Suprapubic skin (tissue), 4 donors: ENCODE data around the gene SERPINA1.

ENCODE experiments used
- EP300 ChIP-seq: sonication (generic); formaldehyde crosslinking; IDR thresholded peaks from one replicate; pipeline ENCODE4 v1.6.1; 2017; ENCODE audit warnings: antibody characterized with exemption
- POLR2A ChIP-seq, 2 donors: fragments of 450-650 bp; IDR thresholded peaks; one replicate each; pipeline ENCODE4 v1.6.1; 2017; ENCODE audit warnings: antibody characterized with exemption in 2 of 2, mild to moderate bottlenecking in 2 of 2, moderate library complexity in 2 of 2
- POLR2AphosphoS5 ChIP-seq, 3 donors: sonication (generic); formaldehyde crosslinking; IDR thresholded peaks; one replicate each; pipeline ENCODE4 v1.6.1; 2017; ENCODE audit warnings: antibody characterized with exemption in 3 of 3
- TF ChIP-seq, protein P1 (sequence below), 2 donors: fragments of 200-600 bp in 1 of 2; fragments of 450-650 bp in 1 of 2; sonication (generic) in 1 of 2; IDR thresholded peaks; one replicate each; pipeline ENCODE4 v1.5.1; 2016 to 2019; ENCODE audit warnings: antibody characterized with exemption in 2 of 2, mild to moderate bottlenecking in 1 of 2, moderate library complexity in 1 of 2

DNA sequence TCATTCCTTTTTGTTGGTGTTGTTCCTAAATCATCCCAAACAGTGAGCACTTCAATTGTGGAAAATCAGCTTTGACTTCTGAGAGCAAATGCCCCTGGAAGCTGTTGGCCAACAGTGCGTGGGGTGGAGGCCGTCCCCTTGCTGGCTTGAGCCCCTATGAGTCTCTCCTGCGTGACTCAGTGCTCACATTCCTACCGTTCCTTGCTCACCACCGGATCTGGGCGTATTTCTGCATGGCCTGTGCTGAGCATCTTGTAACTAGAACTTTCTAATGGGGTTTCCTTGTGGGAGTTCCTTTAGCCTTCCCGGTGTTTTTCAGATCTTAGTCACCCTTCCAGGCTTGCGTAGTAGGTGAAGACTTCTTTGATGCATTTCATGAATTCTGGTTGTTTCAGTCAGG is 14.7 kb downstream of the SERPINA1 start:
- TF ChIP-seq EP300 (no peak), POLR2AphosphoS5 (IDR thresholded peaks at IDR 0.05) (no peak), POLR2A (IDR thresholded peaks at IDR 0.05) (no peak)
- TF ChIP-seq, protein P1, sequence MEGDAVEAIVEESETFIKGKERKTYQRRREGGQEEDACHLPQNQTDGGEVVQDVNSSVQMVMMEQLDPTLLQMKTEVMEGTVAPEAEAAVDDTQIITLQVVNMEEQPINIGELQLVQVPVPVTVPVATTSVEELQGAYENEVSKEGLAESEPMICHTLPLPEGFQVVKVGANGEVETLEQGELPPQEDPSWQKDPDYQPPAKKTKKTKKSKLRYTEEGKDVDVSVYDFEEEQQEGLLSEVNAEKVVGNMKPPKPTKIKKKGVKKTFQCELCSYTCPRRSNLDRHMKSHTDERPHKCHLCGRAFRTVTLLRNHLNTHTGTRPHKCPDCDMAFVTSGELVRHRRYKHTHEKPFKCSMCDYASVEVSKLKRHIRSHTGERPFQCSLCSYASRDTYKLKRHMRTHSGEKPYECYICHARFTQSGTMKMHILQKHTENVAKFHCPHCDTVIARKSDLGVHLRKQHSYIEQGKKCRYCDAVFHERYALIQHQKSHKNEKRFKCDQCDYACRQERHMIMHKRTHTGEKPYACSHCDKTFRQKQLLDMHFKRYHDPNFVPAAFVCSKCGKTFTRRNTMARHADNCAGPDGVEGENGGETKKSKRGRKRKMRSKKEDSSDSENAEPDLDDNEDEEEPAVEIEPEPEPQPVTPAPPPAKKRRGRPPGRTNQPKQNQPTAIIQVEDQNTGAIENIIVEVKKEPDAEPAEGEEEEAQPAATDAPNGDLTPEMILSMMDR (IDR thresholded peaks at IDR 0.05) = no peak
